ENCODE results near the gene FDXACB1. TPM values are rescaled to one million over a fixed set of nuclear protein-coding genes. Genes with fewer than 3 reads are reported as not detected.

Gene FDXACB1, protein sequence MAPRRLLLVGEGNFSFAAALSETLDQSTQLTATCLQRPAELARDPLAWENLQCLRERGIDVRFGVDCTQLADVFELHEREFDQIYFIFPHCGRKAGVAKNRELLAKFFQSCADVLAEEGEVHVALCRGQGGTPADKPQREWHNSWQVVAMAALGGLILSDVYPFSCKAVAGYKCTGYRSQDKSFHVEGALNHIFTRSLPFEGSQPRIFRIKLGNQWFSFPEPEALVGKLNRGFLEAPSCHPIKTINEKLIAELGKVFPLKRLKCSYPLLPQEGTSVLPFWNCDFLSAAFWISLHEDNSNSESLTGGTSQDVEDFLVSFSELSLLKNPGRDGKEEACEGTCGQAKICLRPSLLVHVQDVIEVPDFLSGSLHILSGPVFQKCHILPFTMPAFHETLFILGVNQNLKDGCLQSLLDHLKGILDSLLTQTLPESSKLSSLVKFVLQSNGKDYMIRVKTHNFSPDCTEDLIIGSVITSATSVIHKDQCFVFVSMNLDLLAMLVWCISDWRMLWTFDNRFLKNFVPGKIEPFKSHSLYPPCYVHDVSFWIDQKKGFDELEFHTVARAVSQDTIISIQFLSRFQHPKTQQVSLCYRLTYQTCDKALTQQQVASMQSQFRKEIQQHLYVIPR
- 1 to 10 TPM; 1.4 to 2.4 (median 2.0) TPM for total RNA-seq (2021; fragmentation: NEBNext Ultra II Directional; extraction: Animal tissue kit (Norgen Biotek cat#: 25700))
- long read RNA-seq, partial matches to known transcripts = 0 of 1 reads
- long read RNA-seq, other reads (novel, unspliced or antisense) = 0 of 1 reads

DNA sequence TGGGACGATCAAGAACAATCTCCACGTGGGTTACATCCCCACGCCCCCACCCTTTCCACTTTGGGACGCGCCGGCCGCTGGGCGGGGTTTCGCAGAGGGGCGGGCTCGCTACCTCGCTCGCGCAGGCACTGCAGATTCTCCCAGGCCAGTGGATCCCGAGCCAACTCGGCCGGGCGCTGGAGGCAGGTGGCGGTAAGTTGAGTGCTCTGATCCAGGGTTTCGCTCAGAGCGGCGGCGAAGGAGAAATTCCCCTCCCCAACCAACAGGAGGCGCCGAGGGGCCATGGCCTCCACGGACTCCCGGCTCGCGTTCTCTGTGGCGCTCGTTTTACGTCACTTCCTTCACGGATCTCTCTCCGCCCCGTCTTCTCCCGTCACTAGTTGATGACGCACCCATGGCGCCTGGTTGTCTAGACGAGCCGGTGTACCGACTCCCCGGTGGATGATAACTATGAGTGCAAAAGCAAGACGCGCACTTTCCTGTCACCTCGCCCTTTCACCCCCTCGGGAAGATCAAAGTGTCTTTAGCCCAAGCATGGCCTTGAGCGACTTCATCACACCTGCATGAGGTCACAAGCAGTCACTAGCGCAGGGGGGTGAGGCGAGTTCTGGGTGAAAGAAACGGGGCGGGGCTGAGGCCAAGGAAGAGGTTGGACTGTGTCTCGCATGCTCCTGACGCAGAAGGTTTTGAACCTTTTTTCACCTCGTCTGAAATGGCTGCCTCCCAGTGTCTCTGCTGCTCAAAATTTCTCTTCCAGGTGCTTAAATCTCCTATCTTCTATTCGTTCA is at the start of gene FDXACB1, which contains the start of gene CFAP68:
Gene FDXACB1, minus strand, starts transcription at position 317 of the 788 bp plus-strand sequence. Its CDS starts 33 bp downstream, at position 284.
Gene CFAP68, plus strand, starts transcription at position 693 of the 788 bp plus-strand sequence. Its CDS starts 20 bp downstream, at position 713.
- Mint-ChIP-seq H3K27me3 (ENCODE audit: insufficient read depth) (no peaks in the 10 kb centered on the region), H3K27ac (peak within 1 kb of the TSS; percentile 99), H3K9me3 (no peaks in the 10 kb centered on the region), H3K36me3 (ENCODE audit: low read depth) (peaks cover 5% of the 10 kb centered on the region), H3K4me1 (ENCODE audit: low read depth) (peaks cover 17% of the 10 kb centered on the region), H3K4me3 (peak within 1 kb of the TSS; percentile 93)
- peak; percentile 95 for DNase-seq
- TF ChIP-seq, protein P1, sequence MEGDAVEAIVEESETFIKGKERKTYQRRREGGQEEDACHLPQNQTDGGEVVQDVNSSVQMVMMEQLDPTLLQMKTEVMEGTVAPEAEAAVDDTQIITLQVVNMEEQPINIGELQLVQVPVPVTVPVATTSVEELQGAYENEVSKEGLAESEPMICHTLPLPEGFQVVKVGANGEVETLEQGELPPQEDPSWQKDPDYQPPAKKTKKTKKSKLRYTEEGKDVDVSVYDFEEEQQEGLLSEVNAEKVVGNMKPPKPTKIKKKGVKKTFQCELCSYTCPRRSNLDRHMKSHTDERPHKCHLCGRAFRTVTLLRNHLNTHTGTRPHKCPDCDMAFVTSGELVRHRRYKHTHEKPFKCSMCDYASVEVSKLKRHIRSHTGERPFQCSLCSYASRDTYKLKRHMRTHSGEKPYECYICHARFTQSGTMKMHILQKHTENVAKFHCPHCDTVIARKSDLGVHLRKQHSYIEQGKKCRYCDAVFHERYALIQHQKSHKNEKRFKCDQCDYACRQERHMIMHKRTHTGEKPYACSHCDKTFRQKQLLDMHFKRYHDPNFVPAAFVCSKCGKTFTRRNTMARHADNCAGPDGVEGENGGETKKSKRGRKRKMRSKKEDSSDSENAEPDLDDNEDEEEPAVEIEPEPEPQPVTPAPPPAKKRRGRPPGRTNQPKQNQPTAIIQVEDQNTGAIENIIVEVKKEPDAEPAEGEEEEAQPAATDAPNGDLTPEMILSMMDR (IDR thresholded peaks at IDR 0.05) = peak; percentile 95

DNA sequence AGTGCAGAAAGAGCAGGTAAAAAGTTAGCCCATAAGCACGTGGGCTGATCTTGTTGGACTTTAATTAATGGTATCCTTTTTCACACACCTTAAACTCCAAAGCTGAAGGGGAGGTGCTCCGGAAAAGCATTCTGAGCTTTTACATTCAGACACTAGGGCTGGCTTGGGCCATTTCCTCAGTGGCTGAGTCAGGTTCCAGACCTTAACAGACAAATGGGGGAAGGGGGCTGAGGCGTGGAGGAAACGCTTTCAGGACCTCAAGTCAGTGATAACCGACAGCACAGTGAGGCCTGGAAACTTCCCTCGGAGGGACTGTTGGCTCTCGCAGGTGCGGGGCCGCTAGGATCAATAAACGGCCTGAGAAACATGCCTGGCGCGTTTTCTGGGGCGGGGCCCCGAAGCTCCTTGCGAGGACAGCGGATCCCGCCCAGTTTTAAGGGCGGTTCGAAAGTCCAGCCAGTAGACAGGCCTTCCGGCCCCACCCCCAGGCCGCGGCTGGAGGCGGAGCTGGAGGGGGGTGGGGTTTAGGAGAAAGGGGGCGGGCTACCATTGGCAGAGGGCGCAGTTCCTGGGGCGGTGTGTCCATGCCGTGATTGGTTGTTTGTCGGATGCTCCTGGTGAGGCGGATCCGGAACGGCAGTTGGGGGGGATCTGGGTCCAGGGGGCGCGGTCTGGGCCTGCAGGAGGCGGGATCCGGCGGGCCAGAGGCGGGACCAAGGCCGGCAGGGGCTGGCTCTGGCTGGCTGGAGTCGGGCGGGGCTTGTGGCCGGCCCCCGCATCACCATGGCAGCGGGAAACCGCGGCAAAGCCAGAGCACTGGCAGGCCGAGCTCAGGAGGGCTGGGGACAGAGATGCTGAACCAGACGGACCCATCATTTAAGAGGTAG is 47.8 kb upstream of the FDXACB1 start:
- Mint-ChIP-seq H3K4me3 (peak overlapping the region; percentile 90), H3K4me1 (ENCODE audit: low read depth) (peaks cover 55% of the 10 kb centered on the region), H3K27me3 (ENCODE audit: insufficient read depth) (no peaks in the 10 kb centered on the region; the same call in 1 of the 2 replicates), H3K36me3 (ENCODE audit: low read depth) (no peaks in the 10 kb centered on the region), H3K9me3 (no peaks in the 10 kb centered on the region), H3K27ac (peak overlapping the region; percentile 92)
- peak; percentile 92 for DNase-seq
- TF ChIP-seq, protein P1 (IDR thresholded peaks at IDR 0.05) = peak; percentile 33; the same call in 1 of the 2 replicates

DNA sequence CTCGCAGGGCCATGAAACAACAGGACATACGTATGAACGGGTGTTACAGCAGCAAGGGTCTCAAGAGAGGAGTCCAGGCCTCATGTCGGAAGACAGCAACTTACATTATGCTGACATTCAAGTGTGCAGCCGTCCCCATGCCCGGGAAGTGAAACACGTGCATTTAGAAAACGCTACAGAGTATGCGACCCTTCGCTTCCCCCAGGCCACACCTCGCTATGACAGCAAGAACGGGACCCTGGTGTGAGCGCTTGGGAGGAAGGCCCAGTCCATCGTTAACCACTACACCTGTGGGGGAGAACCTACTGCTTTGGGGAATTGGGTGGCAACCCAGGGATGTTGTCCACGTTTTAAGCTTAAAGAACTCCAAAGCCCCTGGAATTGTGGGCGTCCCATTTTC is 47.0 kb upstream of the FDXACB1 start:
- no peaks in the 10 kb centered on the region for H3K9me3 Mint-ChIP-seq
- peak overlapping the region; percentile 34; the same call in 1 of the 2 replicates for H3K4me3 Mint-ChIP-seq

DNA sequence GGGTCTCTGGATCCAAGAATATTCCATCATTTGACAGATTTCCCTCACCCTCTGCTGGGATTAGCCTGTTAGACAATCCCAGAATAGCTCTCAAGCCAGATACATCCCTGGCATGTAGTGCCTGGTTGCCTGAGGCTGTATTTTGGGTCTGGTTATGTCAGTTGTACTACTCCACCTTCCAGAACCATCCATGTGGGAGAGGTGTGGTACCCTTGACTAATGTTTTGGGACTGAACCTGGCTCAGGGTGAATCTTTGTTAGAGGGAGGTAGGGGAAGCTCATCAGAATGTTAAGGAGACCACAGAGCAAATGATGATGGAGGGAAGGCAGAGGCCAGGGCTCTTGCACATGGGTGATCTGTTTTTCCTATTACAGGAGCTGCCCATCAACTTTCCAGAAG is 45.0 kb upstream of the FDXACB1 start:
- Mint-ChIP-seq H3K27me3 (ENCODE audit: insufficient read depth) (no peaks in the 10 kb centered on the region; the same call in 1 of the 2 replicates), H3K4me3 (peak overlapping the region; percentile 77), H3K27ac (peak overlapping the region; percentile 94), H3K9me3 (no peaks in the 10 kb centered on the region), H3K4me1 (ENCODE audit: low read depth) (peaks cover 64% of the 10 kb centered on the region), H3K36me3 (ENCODE audit: low read depth) (no peaks in the 10 kb centered on the region)
- peak; percentile 30 for DNase-seq
- TF ChIP-seq, protein P1 (IDR thresholded peaks at IDR 0.05) = no peak

More for the DNA sequence above, 47.0 kb upstream of the FDXACB1 start:
- no peaks in the 10 kb centered on the region; the same call in 1 of the 2 replicates for H3K27me3 Mint-ChIP-seq (ENCODE audit: insufficient read depth)
- TF ChIP-seq, protein P1 (IDR thresholded peaks at IDR 0.05) = no peak
- no peak for DNase-seq
- peak overlapping the region; percentile 92 for H3K27ac Mint-ChIP-seq
- no peaks in the 10 kb centered on the region for H3K36me3 Mint-ChIP-seq (ENCODE audit: low read depth)
- peaks cover 63% of the 10 kb centered on the region for H3K4me1 Mint-ChIP-seq (ENCODE audit: low read depth)
